IPS-NIHi7 (cell line): ENCODE data around the gene ARMC3.
"Not testable (repeated sequence)": the region's sequence is repeated elsewhere in the genome, so short reads cannot be mapped to it uniquely, and the experiment has no call there.

Source experiments
- DNase-seq: peaks from one replicate; pipeline ENCODE4 v3.0.0; 2012; ENCODE audit warnings: mixed read lengths; ENCODE audit errors: extremely low spot score

Gene ARMC3

DNA sequence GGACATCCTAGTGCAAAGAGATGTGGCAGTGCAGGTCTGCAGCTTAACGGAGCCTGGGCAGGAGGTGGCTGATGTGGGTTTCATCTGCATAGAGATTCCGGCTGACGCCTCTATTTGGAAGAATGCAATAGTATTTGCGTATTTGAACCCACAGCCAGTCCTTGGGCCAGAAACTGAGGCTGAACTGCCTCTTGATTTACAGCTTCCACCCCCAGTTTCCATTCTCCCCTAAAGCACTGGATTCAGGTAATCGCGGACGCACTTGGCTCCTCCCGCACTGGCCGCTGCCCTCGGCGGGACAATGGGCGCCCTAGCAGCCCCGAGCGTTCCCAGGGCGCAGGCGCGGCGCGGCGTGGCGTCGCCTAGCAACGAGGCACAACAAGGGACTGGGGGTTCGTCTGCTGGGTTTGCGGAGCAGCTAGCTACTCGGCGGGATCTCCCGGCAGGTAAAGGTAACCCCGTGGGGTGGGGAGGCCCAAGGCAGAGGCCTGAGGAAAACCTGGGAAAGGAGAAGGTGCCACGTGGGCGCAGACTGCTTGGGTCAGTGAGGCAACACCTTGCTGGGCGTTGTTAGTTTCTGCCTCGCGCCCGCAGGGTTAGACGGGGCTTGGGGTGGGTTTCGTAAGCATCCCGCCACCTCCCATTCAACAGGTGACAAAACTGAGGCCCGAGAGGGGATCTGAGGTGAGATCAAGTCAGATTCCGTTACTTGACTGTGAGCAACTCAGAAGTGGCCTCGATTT, at the start of gene ARMC3:
Gene ARMC3 (plus strand): TSS at position 393 of the 743 bp plus-strand sequence. CDS start 3,944 bp downstream, outside the sequence.
- DNase-seq = peak; percentile 93

- DNase-seq = no peak
Measured at GRCh38 chr10:22891797-22892196, 36.1 kb upstream of the ARMC3 start.

DNA sequence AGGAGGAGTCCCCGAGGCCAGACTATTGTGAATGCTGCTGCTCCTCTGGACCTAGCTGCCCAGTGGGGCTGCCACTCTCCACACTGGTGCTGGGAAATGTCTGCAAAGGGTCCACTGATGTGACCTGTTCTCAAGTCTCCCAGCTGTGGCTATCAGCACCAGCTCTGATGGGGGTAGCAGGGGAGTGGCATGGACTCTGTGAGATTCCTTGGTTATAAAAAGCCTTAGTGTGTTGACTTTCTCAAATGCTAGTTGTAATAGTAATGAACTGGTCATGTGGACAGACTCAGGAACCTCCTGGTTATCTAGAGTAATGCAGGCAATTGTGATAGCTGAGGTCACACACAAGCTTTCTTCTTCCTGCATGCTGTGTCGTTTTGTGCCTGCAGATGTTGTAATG, 34.1 kb upstream of the ARMC3 start:
- no peak for DNase-seq

DNA sequence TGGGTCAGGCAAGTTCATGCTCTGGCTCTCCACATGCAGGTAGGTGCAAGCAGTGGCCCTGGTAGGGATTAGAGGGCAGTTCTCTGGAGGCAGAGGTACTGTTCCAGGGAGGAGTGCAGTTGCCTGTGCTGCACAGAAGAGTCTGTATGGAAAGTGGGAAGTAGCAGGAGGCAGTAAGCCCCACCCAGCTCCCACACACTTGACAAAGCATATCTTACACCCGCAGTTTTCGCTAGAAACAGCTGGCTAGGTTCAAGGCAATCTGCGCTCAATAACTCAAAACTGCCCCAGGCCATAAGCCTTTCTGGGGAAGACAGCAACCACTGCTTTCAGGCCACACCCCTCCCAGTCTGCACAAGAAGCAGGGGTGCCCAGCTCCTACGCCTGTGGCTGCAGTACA, 33.1 kb upstream of the ARMC3 start:
- no peak for DNase-seq

DNA sequence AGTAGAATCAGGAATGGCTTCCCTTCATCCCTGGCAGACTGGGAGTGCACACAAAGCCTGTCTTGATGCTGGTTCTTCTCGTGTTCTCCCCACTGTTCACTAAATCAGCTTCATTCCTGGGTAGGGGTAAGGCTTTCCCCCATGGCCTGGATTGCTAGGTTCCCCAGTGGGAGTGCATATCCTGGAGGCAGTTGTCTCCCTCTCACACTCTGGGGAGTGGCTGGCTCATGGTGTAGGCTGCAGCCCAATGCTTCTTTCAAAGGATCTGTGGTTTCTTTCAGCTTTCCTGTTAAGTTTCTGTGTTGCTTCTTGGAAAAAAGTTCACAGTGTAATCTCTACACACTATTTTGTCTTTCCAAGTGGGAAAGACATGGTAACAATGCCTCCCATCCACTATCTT, 32.6 kb upstream of the ARMC3 start:
- no peak for DNase-seq

DNA sequence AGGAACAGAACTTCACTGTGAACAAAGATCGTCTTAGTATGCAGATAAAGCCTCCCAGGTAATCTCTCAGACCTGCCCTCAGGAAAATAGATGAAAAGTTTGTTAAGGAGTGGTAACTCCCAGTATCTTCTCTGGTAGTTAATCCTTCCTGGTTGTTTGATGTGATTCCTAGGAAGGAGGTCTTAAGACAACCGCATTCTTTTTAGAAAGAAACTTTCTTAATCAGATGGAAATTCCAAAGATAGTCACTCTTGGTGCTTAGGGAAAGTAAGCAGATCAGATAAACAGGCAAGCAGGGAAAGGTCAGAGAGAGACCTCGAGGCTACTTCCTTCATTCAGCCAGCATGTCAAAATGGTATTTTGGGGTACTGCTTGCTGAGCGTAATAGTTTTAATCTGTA, 30.5 kb upstream of the ARMC3 start:
- DNase-seq = no peak

DNA sequence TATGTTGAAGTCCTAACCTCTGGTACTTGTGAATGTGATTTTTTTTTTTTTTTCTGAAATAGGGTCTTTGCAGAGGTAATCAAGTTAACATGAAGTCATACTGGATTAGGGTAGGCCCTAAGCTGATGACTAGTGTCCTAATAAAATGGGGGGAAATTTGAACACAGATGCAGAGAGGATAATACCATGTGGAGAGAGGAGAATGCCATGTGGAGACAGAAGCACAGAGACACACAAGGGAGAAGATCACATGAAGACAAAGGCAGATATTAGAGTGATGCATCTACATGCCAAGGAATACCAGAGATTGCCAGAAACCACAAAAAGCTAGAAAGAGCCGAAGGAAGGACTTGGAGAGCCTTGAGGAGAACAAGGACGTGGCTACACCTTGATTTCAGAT, 28.5 kb upstream of the ARMC3 start:
- DNase-seq = no peak

- no peak for DNase-seq
Measured at GRCh38 chr10:22899775-22900174, 28.1 kb upstream of the ARMC3 start.

GRCh38 chr10:22900841-22901601, 26.8 kb upstream of the ARMC3 start:
- no peak for DNase-seq

DNA sequence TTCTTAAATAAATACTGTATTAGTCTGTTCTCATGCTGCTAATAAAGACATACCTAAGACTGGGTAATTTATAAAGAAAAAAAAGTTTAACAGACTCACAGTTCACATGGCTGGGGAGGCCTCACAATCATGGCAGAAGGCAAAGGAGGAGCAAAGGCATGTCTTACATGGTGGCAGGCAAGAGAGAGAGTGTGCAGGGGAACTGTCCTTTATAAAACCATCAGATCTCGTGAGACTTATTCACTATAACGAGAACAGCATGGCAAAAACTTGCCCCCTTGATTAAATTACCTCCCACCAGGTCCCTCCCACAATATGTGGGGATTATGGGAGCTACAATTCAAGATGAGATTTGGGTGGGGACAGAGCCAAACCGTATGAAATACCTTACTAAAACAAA, 25.7 kb upstream of the ARMC3 start:
- not testable (repeated sequence) for DNase-seq

- no peak for DNase-seq
Measured at GRCh38 chr10:22903694-22904093, 24.2 kb upstream of the ARMC3 start.

- DNase-seq = no peak
Measured at GRCh38 chr10:22906767-22907166, 21.1 kb upstream of the ARMC3 start.

- no peak for DNase-seq
Measured at GRCh38 chr10:22908837-22909236, 19.0 kb upstream of the ARMC3 start.

DNA sequence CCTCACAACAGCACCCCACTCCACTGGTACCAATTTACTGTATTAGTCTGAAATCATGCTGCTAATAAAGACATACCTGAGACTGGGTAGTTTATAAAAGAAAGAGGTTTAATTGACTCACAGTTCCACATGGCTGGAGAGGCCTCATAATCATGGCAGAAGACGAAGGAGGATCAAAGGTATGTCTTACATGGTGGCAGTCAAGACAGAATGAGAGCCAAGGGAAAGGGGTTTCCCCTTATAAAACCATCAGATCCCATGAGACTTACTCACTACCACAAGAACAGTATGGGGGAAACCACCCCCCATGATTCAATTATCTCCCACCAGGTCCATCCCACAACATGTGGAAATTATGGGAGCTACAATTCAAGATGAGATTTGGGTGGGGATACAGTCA, 18.2 kb upstream of the ARMC3 start:
- DNase-seq = not testable (repeated sequence)

GRCh38 chr10:22911067-22911466, 16.8 kb upstream of the ARMC3 start:
- no peak for DNase-seq

DNA sequence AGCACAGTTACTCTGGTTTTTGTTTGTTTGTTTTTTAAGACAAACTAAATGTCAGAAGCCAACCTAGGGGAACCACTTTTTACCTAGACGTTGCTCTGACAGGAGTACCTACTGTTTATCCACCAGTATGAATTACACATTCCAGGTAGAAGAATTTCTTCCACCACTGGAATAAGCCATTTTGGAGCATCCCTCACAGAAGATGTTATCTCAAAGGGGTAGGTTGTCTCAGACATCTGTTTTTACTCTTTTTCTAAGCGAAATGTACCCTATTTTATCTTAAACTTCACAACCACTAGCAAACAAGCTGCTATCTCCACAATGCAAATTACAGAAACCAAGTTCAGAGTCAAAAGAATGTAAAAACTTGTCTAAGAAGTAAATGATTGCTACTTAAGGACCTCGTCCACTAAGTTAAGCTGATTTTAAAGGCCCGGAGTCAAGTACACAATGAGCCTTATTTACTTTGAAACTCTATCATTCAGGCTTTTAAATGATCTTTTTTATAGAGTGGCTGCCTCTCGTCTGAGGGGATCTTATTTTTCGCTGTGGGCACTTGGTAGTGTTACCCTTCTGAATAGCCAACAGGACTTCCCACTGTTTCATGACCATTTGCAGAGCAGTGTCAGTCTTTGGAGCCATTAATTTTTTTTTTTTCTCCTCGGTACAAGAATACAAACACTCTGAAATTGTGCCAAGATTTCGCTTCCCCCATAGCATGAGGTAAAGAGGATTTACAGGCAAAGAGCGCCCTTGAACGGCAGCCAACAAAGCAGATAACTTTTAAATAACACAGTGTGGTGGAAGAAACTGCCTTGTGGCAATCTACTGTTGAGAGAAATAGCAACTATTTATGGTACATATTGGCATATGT, 15.7 kb upstream of the ARMC3 start:
- DNase-seq = no peak

- no peak for DNase-seq
Measured at GRCh38 chr10:22912763-22913384, 15.0 kb upstream of the ARMC3 start.

GRCh38 chr10:22913474-22914092, 14.3 kb upstream of the ARMC3 start:
- no peak for DNase-seq

GRCh38 chr10:22915314-22915713, 12.5 kb upstream of the ARMC3 start:
- no peak for DNase-seq

- no peak for DNase-seq
Measured at GRCh38 chr10:22925088-22925487, 2.8 kb upstream of the ARMC3 start.

DNA sequence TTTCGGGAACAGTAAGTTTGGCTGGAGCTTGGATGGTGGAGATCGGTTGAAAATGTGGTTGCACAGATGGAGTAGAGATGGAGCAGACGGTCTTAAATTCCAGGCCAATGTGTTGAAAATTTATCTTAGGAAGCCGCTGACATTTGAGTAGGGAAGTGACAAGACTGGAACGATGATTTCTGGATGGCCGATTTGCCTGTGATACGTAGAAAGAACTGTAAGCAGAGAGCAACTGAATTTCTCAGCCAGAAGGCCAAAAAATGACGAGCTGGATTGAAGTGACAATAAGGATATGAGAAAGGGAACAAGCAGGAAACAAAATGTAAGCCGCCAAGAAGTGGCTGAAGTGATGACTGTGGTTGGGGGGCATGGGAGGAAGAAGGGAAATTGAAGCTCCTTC, 687 bp upstream of the ARMC3 start:
- DNase-seq = no peak
